H1 (cell line): ENCODE results near the gene MACROD2. TPM values are rescaled to one million over a fixed set of nuclear protein-coding genes. Genes with fewer than 3 reads are reported as not detected.

ENCODE experiments used
- CTCF ChIA-PET: fragments of 300-600 bp; sonication (Branson Sonifier 250); formaldehyde crosslinking; loops from one replicate; lab custom pipeline; 2021; ENCODE audit not compliant: partially characterized antibody; lab: Charles Lee
- POLR2A ChIA-PET: fragments of 300-600 bp; sonication (Branson Sonifier 250); formaldehyde crosslinking; loops from one replicate; lab custom pipeline; 2021; ENCODE audit warnings: inconsistent platforms; ENCODE audit not compliant: partially characterized antibody; lab: Charles Lee
- DNase-seq, 2 experiments: peaks; one replicate each; pipeline versions ENCODE4 v3.0.0 to v3.0.0-alpha.2; 2010 to 2022; ENCODE audit warnings: low spot score in 2 of 2, low read depth in 1 of 2, mixed read lengths in 1 of 2
- FAIRE-seq: peaks from 2 replicates; lab custom pipeline; 2011; peaks lifted over from hg19 to GRCh38; lab: Jason Lieb, UNC
- H2AFZ ChIP-seq: 2 replicates; pipeline ENCODE4 v1.8.1; 2012; ENCODE audit warnings: low read length, inconsistent platforms
- H2AK5ac ChIP-seq: 2 replicates; pipeline ENCODE4 v1.6.1; 2013; ENCODE audit warnings: low read depth, low read length
- H2BK120ac ChIP-seq: replicated peaks from 2 replicates; pipeline ENCODE3; 2013; ENCODE audit warnings: low read depth, low read length, inconsistent platforms
- H2BK12ac ChIP-seq: 2 replicates; pipeline ENCODE4 v1.6.1; 2013; ENCODE audit warnings: low read depth, low read length
- H2BK15ac ChIP-seq: 2 replicates; pipeline ENCODE4 v1.6.1; 2013; ENCODE audit warnings: low read length
- H2BK20ac ChIP-seq: 2 replicates; pipeline ENCODE4 v1.6.1; 2013; ENCODE audit warnings: low read length
- H2BK5ac ChIP-seq: 2 replicates; pipeline ENCODE4 v1.6.1; 2013; ENCODE audit warnings: low read depth, low read length
- H3K14ac ChIP-seq: 2 replicates; pipeline ENCODE4 v1.6.1; 2013; ENCODE audit warnings: inconsistent platforms; ENCODE audit not compliant: insufficient read length
- H3K18ac ChIP-seq: 2 replicates; pipeline ENCODE4 v1.6.1; 2013; ENCODE audit warnings: low read length; ENCODE audit errors: extremely low read depth
- H3K23ac ChIP-seq: 2 replicates; pipeline ENCODE4 v1.6.1; 2013; ENCODE audit warnings: inconsistent platforms; ENCODE audit not compliant: insufficient read length
- H3K23me2 ChIP-seq: 2 replicates; pipeline ENCODE4 v1.6.1; 2013; ENCODE audit warnings: low read depth, low read length
- H3K27ac ChIP-seq: 2 replicates; pipeline ENCODE4 v1.6.1; 2011; ENCODE audit warnings: low read depth, low read length, inconsistent platforms
- H3K27me3 ChIP-seq, 4 experiments: replicated peaks in 1 of 4; 1 replicate in 1 of 4; 2 replicates in 3 of 4; pipeline versions ENCODE4 v1.6.1 to v1.8.1; 2011 to 2013; ENCODE audit warnings: low read length in 3 of 4, mild to moderate bottlenecking in 3 of 4, inconsistent platforms in 2 of 4, mixed read lengths in 2 of 4, moderate library complexity in 1 of 4; ENCODE audit not compliant: control insufficient read depth in 3 of 4, insufficient read depth in 3 of 4; ENCODE audit errors: extremely low read depth in 1 of 4
- H3K36me3 ChIP-seq, 4 experiments: 2 replicates each; pipeline versions ENCODE4 v1.6.1 to v1.8.1; 2011 to 2013; ENCODE audit warnings: mild to moderate bottlenecking in 4 of 4, low read length in 3 of 4, moderate library complexity in 2 of 4, control low read depth in 1 of 4, inconsistent platforms in 1 of 4; ENCODE audit not compliant: insufficient read depth in 4 of 4, control insufficient read depth in 2 of 4
- H3K4ac ChIP-seq: replicated peaks from 2 replicates; pipeline ENCODE3; 2013; ENCODE audit warnings: low read length, low read depth, mixed read lengths, inconsistent platforms; ENCODE audit not compliant: insufficient read length
- H3K4me1 ChIP-seq, 4 experiments: replicated peaks in 1 of 4; 1 replicate in 1 of 4; 2 replicates in 3 of 4; pipeline versions ENCODE4 v1.6.1 to v1.8.1; 2011 to 2013; ENCODE audit warnings: low read length in 3 of 4, inconsistent platforms in 2 of 4, mixed read lengths in 1 of 4; ENCODE audit not compliant: insufficient read depth in 4 of 4, control insufficient read depth in 3 of 4
- H3K4me2 ChIP-seq, 2 experiments: 2 replicates each; pipeline versions ENCODE4 v1.6.1 to v1.8.1; 2011 to 2013; ENCODE audit warnings: low read depth in 2 of 2, low read length in 2 of 2, control low read depth in 1 of 2, inconsistent platforms in 1 of 2, mild to moderate bottlenecking in 1 of 2; ENCODE audit not compliant: insufficient read depth in 1 of 2
- H3K4me3 ChIP-seq, 4 experiments: fragments of 200-600, 300-600 bp in 1 of 4; sonication (generic), shearing (Covaris generic), sonication (Bioruptor Twin) in 1 of 4; 2 replicates each; pipeline versions ENCODE4 v1.5.1 to v1.8.1; 2011 to 2016; ENCODE audit warnings: low read length in 4 of 4, low read depth in 3 of 4, control low read depth in 2 of 4, inconsistent platforms in 2 of 4, mild to moderate bottlenecking in 2 of 4, mixed read lengths in 1 of 4, moderate library complexity in 1 of 4; ENCODE audit not compliant: insufficient read depth in 2 of 4; ENCODE audit errors: extremely low read depth in 1 of 4
- H3K56ac ChIP-seq: replicated peaks from 2 replicates; pipeline ENCODE3; 2013; ENCODE audit warnings: low read depth, mild to moderate bottlenecking, mixed read lengths, low read length, inconsistent platforms; ENCODE audit not compliant: insufficient read length
- H3K79me1 ChIP-seq: 2 replicates; pipeline ENCODE4 v1.6.1; 2013; ENCODE audit warnings: low read depth, low read length, control low read depth
- H3K79me2 ChIP-seq, 2 experiments: 2 replicates each; pipeline versions ENCODE4 v1.6.1 to v1.8.1; 2012 to 2013; ENCODE audit warnings: low read length in 2 of 2, mild to moderate bottlenecking in 2 of 2, inconsistent platforms in 1 of 2; ENCODE audit not compliant: insufficient read depth in 2 of 2, control insufficient read depth in 1 of 2
- H3K9ac ChIP-seq, 4 experiments: replicated peaks in 1 of 4; 1 replicate in 1 of 4; 2 replicates in 3 of 4; pipeline versions ENCODE4 v1.6.1 to v1.8.1; 2011 to 2013; ENCODE audit warnings: low read depth in 3 of 4, low read length in 3 of 4, control low read depth in 2 of 4, mild to moderate bottlenecking in 2 of 4, moderate library complexity in 2 of 4, inconsistent platforms in 1 of 4; ENCODE audit errors: extremely low read depth in 1 of 4
- H3K9me3 ChIP-seq, 2 experiments: 2 replicates each; pipeline versions ENCODE4 v1.6.1 to v1.8.1; 2012 to 2013; ENCODE audit warnings: mild to moderate bottlenecking in 2 of 2, moderate library complexity in 2 of 2, control low read depth in 1 of 2, inconsistent platforms in 1 of 2, low read depth in 1 of 2, low read length in 1 of 2, mixed read lengths in 1 of 2; ENCODE audit not compliant: insufficient read depth in 2 of 2
- H4K20me1 ChIP-seq, 2 experiments: replicated peaks in 1 of 2; 2 replicates each; pipeline versions ENCODE3 to v1.8.1; 2011 to 2013; ENCODE audit warnings: inconsistent platforms in 2 of 2, low read length in 2 of 2, mild to moderate bottlenecking in 1 of 2; ENCODE audit not compliant: insufficient read depth in 2 of 2, control insufficient read depth in 1 of 2
- H4K5ac ChIP-seq: 2 replicates; pipeline ENCODE4 v1.6.1; 2013; ENCODE audit warnings: low read length, low read depth, mixed read lengths, inconsistent platforms; ENCODE audit not compliant: insufficient read length
- H4K8ac ChIP-seq: 2 replicates; pipeline ENCODE4 v1.8.0; 2013; ENCODE audit warnings: mild to moderate bottlenecking, moderate library complexity, low read length, inconsistent platforms; ENCODE audit not compliant: insufficient read depth; ENCODE audit errors: extremely low read depth
- H4K91ac ChIP-seq: replicated peaks from 2 replicates; pipeline ENCODE3; 2013; ENCODE audit warnings: low read length, mixed read lengths, inconsistent platforms; ENCODE audit not compliant: insufficient read length
- ASH2L ChIP-seq: fragments of 200-600, 300-600 bp; sonication (generic); IDR thresholded peaks from one replicate; pipeline ENCODE4 v1.7.1; 2017; ENCODE audit warnings: low read length
- ATF2 ChIP-seq: IDR thresholded peaks from 2 replicates; pipeline ENCODE4 v1.6.1; 2012; ENCODE audit warnings: low read length, inconsistent platforms
- BACH1 ChIP-seq: IDR thresholded peaks from 2 replicates; pipeline ENCODE4 v1.6.1; 2012; ENCODE audit warnings: low read length, improper control_type of control experiment
- EGR1 ChIP-seq: IDR thresholded peaks from 2 replicates; pipeline ENCODE4 v1.6.1; 2011; ENCODE audit warnings: low read depth, low read length, borderline replicate concordance
- EP300 ChIP-seq, 2 experiments: IDR thresholded peaks; 1 replicate in 1 of 2; 2 replicates in 1 of 2; pipeline ENCODE4 v1.6.1; 2011 to 2012; ENCODE audit warnings: low read depth in 2 of 2, low read length in 2 of 2, mild to moderate bottlenecking in 2 of 2, borderline replicate concordance in 1 of 2, inconsistent platforms in 1 of 2, moderate library complexity in 1 of 2
- FOSL1 ChIP-seq: IDR thresholded peaks from 2 replicates; pipeline ENCODE4 v1.6.1; 2011; ENCODE audit warnings: mild to moderate bottlenecking, low read depth, low read length, moderate library complexity; ENCODE audit not compliant: insufficient read depth
- GTF2F1 ChIP-seq: IDR thresholded peaks from 2 replicates; pipeline ENCODE4 v1.6.1; 2012; ENCODE audit warnings: low read depth, low read length, improper control_type of control experiment, borderline replicate concordance
- JUN ChIP-seq: IDR thresholded peaks from 2 replicates; pipeline ENCODE4 v1.6.1; 2011; ENCODE audit warnings: low read depth, mild to moderate bottlenecking, improper control_type of control experiment, low read length
- KDM5A ChIP-seq: fragments of 200-600 bp; IDR thresholded peaks from 2 replicates; pipeline ENCODE4 v1.7.1; 2012; ENCODE audit warnings: mild to moderate bottlenecking, low read length, inconsistent platforms, mixed read lengths
- NANOG ChIP-seq: IDR thresholded peaks from 2 replicates; pipeline ENCODE4 v1.6.1; 2011; ENCODE audit warnings: low read length, low read depth, mild to moderate bottlenecking, inconsistent platforms; ENCODE audit not compliant: insufficient read depth, poor library complexity, severe bottlenecking
- POU5F1 ChIP-seq: IDR thresholded peaks from 2 replicates; pipeline ENCODE4 v1.6.1; 2011; ENCODE audit warnings: low read depth, mild to moderate bottlenecking, low read length, moderate library complexity
- SP1 ChIP-seq: IDR thresholded peaks from 2 replicates; pipeline ENCODE4 v1.6.1; 2011; ENCODE audit warnings: low read depth, low read length
- SRF ChIP-seq: IDR thresholded peaks from 2 replicates; pipeline ENCODE4 v1.6.1; 2011; ENCODE audit warnings: mild to moderate bottlenecking, low read depth, low read length, moderate library complexity
- TCF12 ChIP-seq: IDR thresholded peaks from 2 replicates; pipeline ENCODE4 v1.6.1; 2011; ENCODE audit warnings: low read depth, mild to moderate bottlenecking, low read length
- WGBS, 2 experiments: shearing (Covaris generic) in 1 of 2; methylation state at CpG; one replicate each; pipeline versions ENCODE4 v1.1.6 to v1.1.7; 2013 to 2015; ENCODE audit warnings: low lambda C conversion rate in 2 of 2, mixed read lengths in 2 of 2, inconsistent platforms in 1 of 2, low coverage in 1 of 2, missing lambda C conversion rate in 1 of 2; ENCODE audit not compliant: insufficient replicate concordance in 2 of 2, insufficient coverage in 1 of 2, insufficient read length in 1 of 2; ENCODE audit errors: extremely low coverage in 1 of 2, missing lambda C conversion rate in 1 of 2; 5-methylcytosine and 5-hydroxymethylcytosine counted together
- polyA plus RNA-seq, 7 experiments: library from polyadenylated mRNA; depleted of rRNA in 3 of 7; stranded (reverse) in 5 of 7; unstranded in 2 of 7; fragments of >200 nt in 5 of 7; fragments of 200-250 nt in 2 of 7; gene quantifications; 1 replicate in 5 of 7; 2 replicates in 1 of 7; 4 replicates in 1 of 7; pipeline versions ENCODE4 v1.2.1 to v1.2.3, GENCODE V29; 2011 to 2013; ENCODE audit warnings: missing spikeins in 2 of 7, mixed read lengths in 2 of 7
- total RNA-seq: library from RNA; stranded (reverse); fragmentation: NEBNext Ultra II Directional; extraction: Animal tissue kit (Norgen Biotek cat#: 25700); gene quantifications from 2 replicates; pipeline ENCODE4 v1.2.1, GENCODE V29; 2021

Gene MACROD2
- total and polyA plus RNA-seq, 2 of the 8 experiments (the other 6 are each of a cell fraction or from before 2014, with no cell fraction given), result 0.70 to 3.9 TPM

GRCh38 chr20:14726591-14726990 lies 731.3 kb downstream of the MACROD2 start:
- H2BK20ac ChIP-seq, result no peak overlapping the region
- H4K91ac ChIP-seq, result no peak overlapping the region
- no peak overlapping the region for H2AK5ac ChIP-seq
- no peak overlapping the region for H3K18ac ChIP-seq
- H4K20me1 ChIP-seq, result no peaks in the 10 kb centered on the region
- 93% methylated on average over 3 of the region's 3 CpGs; no CpG with 5 or more reads in 1 of the 2 experiments for WGBS, 2 experiments
- no peak overlapping the region for H3K9ac ChIP-seq
- ChIA-PET CTCF (interaction anchor here (0.7 kb wide), 1 partner anchor 521 kb away, joined by 3 read pairs; no protein-coding TSS in a partner anchor), POLR2A (no interaction called here)
- H3K4me3 ChIP-seq, result no peak overlapping the region
- H3K27ac ChIP-seq, result no peak overlapping the region
- H2BK5ac ChIP-seq, result no peak overlapping the region
- H3K79me1 ChIP-seq, result no peaks in the 10 kb centered on the region
- H4K8ac ChIP-seq, result no peak overlapping the region
- FAIRE-seq, result no peak
- H2BK15ac ChIP-seq, result no peak overlapping the region
- H3K23me2 ChIP-seq, result no peaks in the 10 kb centered on the region; the same call in 1 of the 2 replicates
- no peak overlapping the region for H3K4me2 ChIP-seq
- no peak overlapping the region for H4K5ac ChIP-seq
- DNase-seq, result no peak
- no peaks in the 10 kb centered on the region for H3K9me3 ChIP-seq
- H3K56ac ChIP-seq, result no peak overlapping the region
- H3K23ac ChIP-seq, result no peak overlapping the region
- H3K27me3 ChIP-seq, result no peaks in the 10 kb centered on the region
- H3K14ac ChIP-seq, result no peak overlapping the region
- H3K4ac ChIP-seq, result no peak overlapping the region
- no peaks in the 10 kb centered on the region for H3K36me3 ChIP-seq
- no peak overlapping the region for H2AFZ ChIP-seq
- H3K4me1 ChIP-seq, result no peaks in the 10 kb centered on the region
- no peak overlapping the region for H2BK120ac ChIP-seq
- H2BK12ac ChIP-seq, result no peak overlapping the region
- H3K79me2 ChIP-seq, result no peaks in the 10 kb centered on the region
- TF ChIP-seq ATF2 (no peak), EGR1 (no peak), FOSL1 (no peak), EP300 (IDR thresholded peaks at IDR 0.05; ENCODE audit: borderline replicate concordance in 1 of 2, low read depth in 2 of 2, low read length in 2 of 2) (no peak), NANOG (no peak), GTF2F1 (no peak), ASH2L (no peak), BACH1 (no peak), TCF12 (no peak), JUN (no peak), KDM5A (no peak), SP1 (no peak), POU5F1 (no peak), SRF (no peak)
